ENCODE results near the gene ZNF775.

The ZNF775 gene

GRCh38 chr7:150417239-150417638, 38.1 kb downstream of the ZNF775 start:
- Histone ChIP-seq H3K4me3 (ENCODE audit: low read depth, low read length) (no peak overlapping the region), H3K27me3 (ENCODE audit: insufficient read depth, low read length) (no peaks in the 10 kb centered on the region), H3K79me2 (ENCODE audit: control insufficient read depth, insufficient read depth, low read length, unreplicated experiment) (no peaks in the 10 kb centered on the region), H3K4me1 (ENCODE audit: control insufficient read depth, insufficient read depth, low read length, unreplicated experiment) (no peaks in the 10 kb centered on the region), H3K36me3 (ENCODE audit: insufficient read depth, low read length) (no peaks in the 10 kb centered on the region), H2AFZ (ENCODE audit: low read length, unreplicated experiment) (no peak overlapping the region), H3K27ac (ENCODE audit: low read depth, low read length) (no peak overlapping the region)

GRCh38 chr7:150417863-150418262, 38.7 kb downstream of the ZNF775 start:
- H3K4me1 ChIP-seq (ENCODE audit: control insufficient read depth, insufficient read depth, low read length, unreplicated experiment), result no peaks in the 10 kb centered on the region
- H3K79me2 ChIP-seq (ENCODE audit: control insufficient read depth, insufficient read depth, low read length, unreplicated experiment), result no peaks in the 10 kb centered on the region
- no peak overlapping the region for H3K4me3 ChIP-seq (ENCODE audit: low read depth, low read length)
- no peak overlapping the region for H3K27ac ChIP-seq (ENCODE audit: low read depth, low read length)
- no peak overlapping the region for H2AFZ ChIP-seq (ENCODE audit: low read length, unreplicated experiment)
- no peaks in the 10 kb centered on the region for H3K36me3 ChIP-seq (ENCODE audit: insufficient read depth, low read length)
- H3K27me3 ChIP-seq (ENCODE audit: insufficient read depth, low read length), result no peaks in the 10 kb centered on the region

GRCh38 chr7:150420242-150420641, 41.1 kb downstream of the ZNF775 start:
- Histone ChIP-seq H3K4me3 (ENCODE audit: low read depth, low read length) (no peak overlapping the region), H2AFZ (ENCODE audit: low read length, unreplicated experiment) (no peak overlapping the region), H3K27ac (ENCODE audit: low read depth, low read length) (no peak overlapping the region), H3K27me3 (ENCODE audit: insufficient read depth, low read length) (0 out of 2 replicates have a peak, but pooled peaks cover 3% of the 10 kb centered on the region), H3K79me2 (ENCODE audit: control insufficient read depth, insufficient read depth, low read length, unreplicated experiment) (no peaks in the 10 kb centered on the region), H3K4me1 (ENCODE audit: control insufficient read depth, insufficient read depth, low read length, unreplicated experiment) (no peaks in the 10 kb centered on the region), H3K36me3 (ENCODE audit: insufficient read depth, low read length) (no peaks in the 10 kb centered on the region)

DNA sequence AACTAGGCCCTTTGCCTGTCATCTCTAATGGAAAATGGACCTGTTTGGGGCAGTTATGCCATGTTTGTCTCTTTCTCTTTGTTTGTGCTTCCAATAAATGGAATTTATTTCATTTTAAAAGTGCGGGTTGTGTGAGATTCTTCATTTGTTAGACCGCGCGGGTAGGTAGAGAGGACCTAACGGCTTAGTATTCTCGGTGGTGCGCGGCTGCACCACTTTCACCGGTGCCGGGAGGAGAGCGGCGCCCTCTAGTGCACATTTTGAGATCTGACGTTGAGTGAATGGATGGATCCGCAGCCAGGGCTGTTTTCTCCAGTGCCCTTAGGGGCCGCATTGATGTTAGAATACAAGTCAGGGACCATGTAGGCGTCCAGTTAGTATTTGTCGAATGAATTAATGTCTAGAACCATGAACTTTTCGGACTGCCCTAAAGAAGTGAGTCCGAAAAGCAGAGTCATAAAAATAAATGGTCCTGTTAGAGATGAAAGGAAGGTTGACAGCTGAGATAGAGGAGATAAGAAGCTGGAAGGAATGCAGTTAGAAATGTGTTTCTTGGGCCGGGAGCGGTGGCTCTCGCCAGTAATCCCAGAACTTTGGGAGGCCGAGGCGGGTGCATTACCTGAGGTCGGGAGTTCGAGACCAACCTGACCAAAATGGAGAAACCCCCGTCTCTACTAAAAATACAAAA, 42.0 kb downstream of the ZNF775 start:
- H3K4me1 ChIP-seq (ENCODE audit: control insufficient read depth, insufficient read depth, low read length, unreplicated experiment), result no peaks in the 10 kb centered on the region
- H3K4me3 ChIP-seq (ENCODE audit: low read depth, low read length), result no peak overlapping the region
- 0 out of 2 replicates have a peak, but pooled peaks cover 3% of the 10 kb centered on the region for H3K27me3 ChIP-seq (ENCODE audit: insufficient read depth, low read length)
- no peaks in the 10 kb centered on the region for H3K79me2 ChIP-seq (ENCODE audit: control insufficient read depth, insufficient read depth, low read length, unreplicated experiment)
- peak overlapping the region; percentile 87 for H2AFZ ChIP-seq (ENCODE audit: low read length, unreplicated experiment)
- no peak overlapping the region for H3K27ac ChIP-seq (ENCODE audit: low read depth, low read length)
- no peaks in the 10 kb centered on the region for H3K36me3 ChIP-seq (ENCODE audit: insufficient read depth, low read length)

- Histone ChIP-seq H2AFZ (ENCODE audit: low read length, unreplicated experiment) (no peak overlapping the region), H3K79me2 (ENCODE audit: control insufficient read depth, insufficient read depth, low read length, unreplicated experiment) (no peaks in the 10 kb centered on the region), H3K27ac (ENCODE audit: low read depth, low read length) (no peak overlapping the region), H3K4me1 (ENCODE audit: control insufficient read depth, insufficient read depth, low read length, unreplicated experiment) (no peaks in the 10 kb centered on the region), H3K27me3 (ENCODE audit: insufficient read depth, low read length) (0 out of 2 replicates have a peak, but pooled peaks cover 3% of the 10 kb centered on the region), H3K4me3 (ENCODE audit: low read depth, low read length) (no peak overlapping the region), H3K36me3 (ENCODE audit: insufficient read depth, low read length) (no peaks in the 10 kb centered on the region)
Observed at GRCh38 chr7:150421831-150422230, 42.7 kb downstream of the ZNF775 start.

DNA sequence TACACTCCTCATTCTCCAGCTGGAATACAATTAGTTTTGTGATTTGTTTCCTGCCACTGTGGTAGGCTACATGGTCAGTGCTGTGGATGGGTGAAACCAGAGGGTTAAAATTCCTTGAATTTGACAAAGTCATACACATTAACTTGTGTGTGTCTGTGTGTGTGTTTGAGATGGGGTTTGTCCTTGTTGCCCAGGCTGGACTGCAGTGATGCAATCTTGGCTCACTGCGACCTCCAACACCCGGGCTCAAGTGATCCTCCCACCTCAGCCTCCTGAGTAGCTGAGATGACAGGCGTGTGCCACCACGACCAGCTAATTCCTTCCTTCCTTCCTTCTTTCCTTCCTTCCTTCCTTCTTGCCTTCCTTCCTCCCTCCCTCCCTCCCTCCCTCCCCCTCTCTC, 46.5 kb downstream of the ZNF775 start:
- no peak overlapping the region for H2AFZ ChIP-seq (ENCODE audit: low read length, unreplicated experiment)
- no peak overlapping the region for H3K4me3 ChIP-seq (ENCODE audit: low read depth, low read length)
- H3K27me3 ChIP-seq (ENCODE audit: insufficient read depth, low read length), result peaks cover 16% of the 10 kb centered on the region; the same call in 1 of the 2 replicates
- H3K36me3 ChIP-seq (ENCODE audit: insufficient read depth, low read length), result no peaks in the 10 kb centered on the region
- H3K79me2 ChIP-seq (ENCODE audit: control insufficient read depth, insufficient read depth, low read length, unreplicated experiment), result no peaks in the 10 kb centered on the region
- no peak overlapping the region for H3K27ac ChIP-seq (ENCODE audit: low read depth, low read length)
- H3K4me1 ChIP-seq (ENCODE audit: control insufficient read depth, insufficient read depth, low read length, unreplicated experiment), result peaks cover 2% of the 10 kb centered on the region

DNA sequence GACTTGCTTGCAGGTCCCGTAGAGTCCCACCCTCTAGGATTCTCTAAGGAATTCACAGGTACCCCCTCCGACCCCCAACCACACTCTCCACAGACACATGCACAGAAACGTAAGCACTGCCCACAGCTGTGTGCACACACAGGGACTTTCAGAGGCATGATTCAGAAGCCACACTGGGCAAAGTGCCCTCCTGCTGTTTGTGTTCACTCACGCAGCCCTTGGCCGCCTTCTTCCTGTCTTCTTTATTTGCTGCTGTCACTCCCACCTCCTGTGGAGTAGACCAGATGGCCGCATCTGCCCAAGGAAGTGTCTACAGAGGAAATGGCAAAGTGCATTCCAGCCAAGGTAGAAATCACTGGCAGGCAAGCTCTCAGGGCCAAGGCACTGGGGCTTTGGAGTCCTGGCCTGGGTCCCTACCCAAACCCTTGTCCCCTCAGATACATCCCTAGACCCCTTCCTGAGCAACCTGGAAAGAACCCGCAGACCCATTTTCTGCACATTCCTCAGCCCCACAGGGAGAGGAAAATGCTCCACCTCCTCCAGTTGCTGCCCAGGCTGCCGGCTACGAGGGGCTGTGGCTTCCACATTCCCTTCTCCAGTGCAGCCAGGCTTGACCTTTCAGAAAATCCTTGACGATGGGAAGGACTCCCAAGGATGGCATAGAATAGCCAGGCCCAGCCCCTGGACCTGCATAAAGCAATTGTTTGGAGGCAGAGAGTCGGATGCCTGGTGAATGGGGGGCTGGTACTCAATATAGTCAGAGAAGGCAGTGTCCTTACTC, 49.7 kb downstream of the ZNF775 start:
- Histone ChIP-seq H3K79me2 (ENCODE audit: control insufficient read depth, insufficient read depth, low read length, unreplicated experiment) (no peaks in the 10 kb centered on the region), H3K36me3 (ENCODE audit: insufficient read depth, low read length) (no peaks in the 10 kb centered on the region), H3K4me3 (ENCODE audit: low read depth, low read length) (no peak overlapping the region), H3K27ac (ENCODE audit: low read depth, low read length) (no peak overlapping the region), H2AFZ (ENCODE audit: low read length, unreplicated experiment) (no peak overlapping the region), H3K27me3 (ENCODE audit: insufficient read depth, low read length) (peaks cover 39% of the 10 kb centered on the region; the same call in 1 of the 2 replicates), H3K4me1 (ENCODE audit: control insufficient read depth, insufficient read depth, low read length, unreplicated experiment) (peaks cover 2% of the 10 kb centered on the region)

- no peak overlapping the region for H3K27ac ChIP-seq (ENCODE audit: low read depth, low read length)
- H3K4me3 ChIP-seq (ENCODE audit: low read depth, low read length), result no peak overlapping the region
- peaks cover 2% of the 10 kb centered on the region for H3K4me1 ChIP-seq (ENCODE audit: control insufficient read depth, insufficient read depth, low read length, unreplicated experiment)
Observed at GRCh38 chr7:150429699-150430098, 50.6 kb downstream of the ZNF775 start.

DNA sequence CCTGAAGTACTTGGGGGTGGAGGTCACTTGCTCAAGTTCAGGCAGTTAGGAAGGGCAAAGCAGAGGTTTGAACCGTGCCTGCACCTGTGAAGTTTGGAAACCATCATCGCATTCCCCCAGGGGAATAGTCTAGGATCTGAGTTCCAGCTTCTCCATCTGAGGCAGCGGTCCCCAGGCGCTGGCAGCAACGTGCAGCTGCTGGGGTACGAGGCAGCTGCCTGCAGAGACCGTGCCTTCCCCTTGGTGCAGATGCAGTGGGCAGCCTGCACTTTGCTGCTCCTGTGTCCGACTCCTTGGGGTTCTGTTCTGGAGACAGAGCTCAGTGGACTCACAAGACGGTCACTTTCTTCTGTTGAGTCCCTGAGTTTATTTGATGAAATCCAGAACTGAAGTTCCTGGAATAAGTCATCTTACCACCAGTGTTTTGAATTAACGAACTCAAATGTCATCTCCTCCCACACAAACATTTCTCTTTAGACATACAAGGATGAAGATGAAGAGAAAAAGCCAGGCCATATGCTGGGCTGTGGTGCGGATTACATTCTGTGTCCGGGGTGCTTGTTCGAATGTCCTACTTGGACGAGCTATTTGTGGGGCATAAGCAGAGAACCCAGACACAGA, 51.4 kb downstream of the ZNF775 start:
- Histone ChIP-seq H3K27ac (ENCODE audit: low read depth, low read length) (no peak overlapping the region), H3K79me2 (ENCODE audit: control insufficient read depth, insufficient read depth, low read length, unreplicated experiment) (no peaks in the 10 kb centered on the region), H3K4me1 (ENCODE audit: control insufficient read depth, insufficient read depth, low read length, unreplicated experiment) (peaks cover 2% of the 10 kb centered on the region), H3K27me3 (ENCODE audit: insufficient read depth, low read length) (peaks cover 36% of the 10 kb centered on the region; the same call in 1 of the 2 replicates), H3K4me3 (ENCODE audit: low read depth, low read length) (no peak overlapping the region), H2AFZ (ENCODE audit: low read length, unreplicated experiment) (no peak overlapping the region), H3K36me3 (ENCODE audit: insufficient read depth, low read length) (no peaks in the 10 kb centered on the region)

More at GRCh38 chr7:150429699-150430098, 50.6 kb downstream of the ZNF775 start:
- no peaks in the 10 kb centered on the region for H3K36me3 ChIP-seq (ENCODE audit: insufficient read depth, low read length)
- no peaks in the 10 kb centered on the region for H3K79me2 ChIP-seq (ENCODE audit: control insufficient read depth, insufficient read depth, low read length, unreplicated experiment)
- peaks cover 36% of the 10 kb centered on the region; the same call in 1 of the 2 replicates for H3K27me3 ChIP-seq (ENCODE audit: insufficient read depth, low read length)
- no peak overlapping the region for H2AFZ ChIP-seq (ENCODE audit: low read length, unreplicated experiment)

DNA sequence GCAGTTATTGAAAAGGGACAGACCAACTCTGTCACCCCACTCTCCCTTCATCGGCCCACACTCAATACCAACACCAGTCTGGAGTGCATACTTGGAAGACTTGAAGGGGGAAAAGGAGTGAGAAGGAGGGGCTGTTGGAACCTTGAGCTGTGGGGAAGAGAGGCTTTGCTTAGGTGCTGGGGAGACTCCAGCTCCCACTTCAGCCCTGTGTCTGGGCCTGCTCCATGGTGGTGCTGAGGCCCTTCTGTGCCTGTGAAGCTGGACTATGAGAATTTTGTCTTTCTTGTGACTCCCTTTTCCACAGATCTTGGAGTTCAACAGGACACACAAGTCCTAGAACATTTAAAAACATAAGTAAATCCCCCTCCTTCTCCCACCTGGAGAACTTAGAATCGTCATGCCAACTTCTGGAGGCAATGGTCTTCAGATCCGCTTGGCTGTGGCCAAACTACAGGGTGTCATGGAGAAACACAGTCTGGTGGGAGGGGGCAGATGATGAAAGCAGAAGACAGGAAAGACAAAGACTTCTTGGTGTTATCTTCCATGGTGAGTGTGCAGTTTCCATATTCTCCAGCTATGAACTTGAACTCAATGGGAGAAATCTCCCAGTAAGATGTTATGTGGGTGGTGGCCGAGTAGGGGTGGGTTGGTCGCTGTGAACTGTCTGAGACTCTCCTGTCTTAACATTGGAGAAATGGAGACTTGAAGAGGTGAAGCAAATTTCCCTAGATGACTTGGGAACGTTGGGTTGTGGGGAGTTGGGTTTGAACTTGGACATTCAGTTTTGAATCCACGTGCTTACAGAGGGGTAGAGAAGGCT, 52.9 kb downstream of the ZNF775 start:
- no peak overlapping the region for H3K27ac ChIP-seq (ENCODE audit: low read depth, low read length)
- no peaks in the 10 kb centered on the region for H3K79me2 ChIP-seq (ENCODE audit: control insufficient read depth, insufficient read depth, low read length, unreplicated experiment)
- no peak overlapping the region for H3K4me3 ChIP-seq (ENCODE audit: low read depth, low read length)
- peaks cover 43% of the 10 kb centered on the region; the same call in 1 of the 2 replicates for H3K27me3 ChIP-seq (ENCODE audit: insufficient read depth, low read length)
- H3K36me3 ChIP-seq (ENCODE audit: insufficient read depth, low read length), result no peaks in the 10 kb centered on the region
- H2AFZ ChIP-seq (ENCODE audit: low read length, unreplicated experiment), result no peak overlapping the region
- H3K4me1 ChIP-seq (ENCODE audit: control insufficient read depth, insufficient read depth, low read length, unreplicated experiment), result peaks cover 2% of the 10 kb centered on the region
